H1 (cell line): ENCODE results near the gene SLC6A7. TPM values are rescaled to one million over a fixed set of nuclear protein-coding genes. Genes with fewer than 3 reads are reported as not detected.

Experiments used
- CTCF ChIA-PET: fragments of 300-600 bp; sonication (Branson Sonifier 250); formaldehyde crosslinking; loops from one replicate; lab custom pipeline; 2021; ENCODE audit not compliant: partially characterized antibody; lab: Charles Lee
- POLR2A ChIA-PET: fragments of 300-600 bp; sonication (Branson Sonifier 250); formaldehyde crosslinking; loops from one replicate; lab custom pipeline; 2021; ENCODE audit warnings: inconsistent platforms; ENCODE audit not compliant: partially characterized antibody; lab: Charles Lee
- DNase-seq, 2 experiments: peaks; one replicate each; pipeline versions ENCODE4 v3.0.0 to v3.0.0-alpha.2; 2010 to 2022; ENCODE audit warnings: low spot score in 2 of 2, low read depth in 1 of 2, mixed read lengths in 1 of 2
- FAIRE-seq: peaks from 2 replicates; lab custom pipeline; 2011; peaks lifted over from hg19 to GRCh38; lab: Jason Lieb, UNC
- H2AFZ ChIP-seq: 2 replicates; pipeline ENCODE4 v1.8.1; 2012; ENCODE audit warnings: low read length, inconsistent platforms
- H2AK5ac ChIP-seq: 2 replicates; pipeline ENCODE4 v1.6.1; 2013; ENCODE audit warnings: low read depth, low read length
- H2BK120ac ChIP-seq: replicated peaks from 2 replicates; pipeline ENCODE3; 2013; ENCODE audit warnings: low read depth, low read length, inconsistent platforms
- H2BK12ac ChIP-seq: 2 replicates; pipeline ENCODE4 v1.6.1; 2013; ENCODE audit warnings: low read depth, low read length
- H2BK15ac ChIP-seq: 2 replicates; pipeline ENCODE4 v1.6.1; 2013; ENCODE audit warnings: low read length
- H2BK20ac ChIP-seq: 2 replicates; pipeline ENCODE4 v1.6.1; 2013; ENCODE audit warnings: low read length
- H2BK5ac ChIP-seq: 2 replicates; pipeline ENCODE4 v1.6.1; 2013; ENCODE audit warnings: low read depth, low read length
- H3K14ac ChIP-seq: 2 replicates; pipeline ENCODE4 v1.6.1; 2013; ENCODE audit warnings: inconsistent platforms; ENCODE audit not compliant: insufficient read length
- H3K18ac ChIP-seq: 2 replicates; pipeline ENCODE4 v1.6.1; 2013; ENCODE audit warnings: low read length; ENCODE audit errors: extremely low read depth
- H3K23ac ChIP-seq: 2 replicates; pipeline ENCODE4 v1.6.1; 2013; ENCODE audit warnings: inconsistent platforms; ENCODE audit not compliant: insufficient read length
- H3K23me2 ChIP-seq: 2 replicates; pipeline ENCODE4 v1.6.1; 2013; ENCODE audit warnings: low read depth, low read length
- H3K27ac ChIP-seq: 2 replicates; pipeline ENCODE4 v1.6.1; 2011; ENCODE audit warnings: low read depth, low read length, inconsistent platforms
- H3K27me3 ChIP-seq, 4 experiments: replicated peaks in 1 of 4; 1 replicate in 1 of 4; 2 replicates in 3 of 4; pipeline versions ENCODE4 v1.6.1 to v1.8.1; 2011 to 2013; ENCODE audit warnings: low read length in 3 of 4, mild to moderate bottlenecking in 3 of 4, inconsistent platforms in 2 of 4, mixed read lengths in 2 of 4, moderate library complexity in 1 of 4; ENCODE audit not compliant: control insufficient read depth in 3 of 4, insufficient read depth in 3 of 4; ENCODE audit errors: extremely low read depth in 1 of 4
- H3K36me3 ChIP-seq, 4 experiments: 2 replicates each; pipeline versions ENCODE4 v1.6.1 to v1.8.1; 2011 to 2013; ENCODE audit warnings: mild to moderate bottlenecking in 4 of 4, low read length in 3 of 4, moderate library complexity in 2 of 4, control low read depth in 1 of 4, inconsistent platforms in 1 of 4; ENCODE audit not compliant: insufficient read depth in 4 of 4, control insufficient read depth in 2 of 4
- H3K4ac ChIP-seq: replicated peaks from 2 replicates; pipeline ENCODE3; 2013; ENCODE audit warnings: low read length, low read depth, mixed read lengths, inconsistent platforms; ENCODE audit not compliant: insufficient read length
- H3K4me1 ChIP-seq, 4 experiments: replicated peaks in 1 of 4; 1 replicate in 1 of 4; 2 replicates in 3 of 4; pipeline versions ENCODE4 v1.6.1 to v1.8.1; 2011 to 2013; ENCODE audit warnings: low read length in 3 of 4, inconsistent platforms in 2 of 4, mixed read lengths in 1 of 4; ENCODE audit not compliant: insufficient read depth in 4 of 4, control insufficient read depth in 3 of 4
- H3K4me2 ChIP-seq, 2 experiments: 2 replicates each; pipeline versions ENCODE4 v1.6.1 to v1.8.1; 2011 to 2013; ENCODE audit warnings: low read depth in 2 of 2, low read length in 2 of 2, control low read depth in 1 of 2, inconsistent platforms in 1 of 2, mild to moderate bottlenecking in 1 of 2; ENCODE audit not compliant: insufficient read depth in 1 of 2
- H3K4me3 ChIP-seq, 4 experiments: fragments of 200-600, 300-600 bp in 1 of 4; sonication (generic), shearing (Covaris generic), sonication (Bioruptor Twin) in 1 of 4; 2 replicates each; pipeline versions ENCODE4 v1.5.1 to v1.8.1; 2011 to 2016; ENCODE audit warnings: low read length in 4 of 4, low read depth in 3 of 4, control low read depth in 2 of 4, inconsistent platforms in 2 of 4, mild to moderate bottlenecking in 2 of 4, mixed read lengths in 1 of 4, moderate library complexity in 1 of 4; ENCODE audit not compliant: insufficient read depth in 2 of 4; ENCODE audit errors: extremely low read depth in 1 of 4
- H3K56ac ChIP-seq: replicated peaks from 2 replicates; pipeline ENCODE3; 2013; ENCODE audit warnings: low read depth, mild to moderate bottlenecking, mixed read lengths, low read length, inconsistent platforms; ENCODE audit not compliant: insufficient read length
- H3K79me1 ChIP-seq: 2 replicates; pipeline ENCODE4 v1.6.1; 2013; ENCODE audit warnings: low read depth, low read length, control low read depth
- H3K79me2 ChIP-seq, 2 experiments: 2 replicates each; pipeline versions ENCODE4 v1.6.1 to v1.8.1; 2012 to 2013; ENCODE audit warnings: low read length in 2 of 2, mild to moderate bottlenecking in 2 of 2, inconsistent platforms in 1 of 2; ENCODE audit not compliant: insufficient read depth in 2 of 2, control insufficient read depth in 1 of 2
- H3K9ac ChIP-seq, 4 experiments: replicated peaks in 1 of 4; 1 replicate in 1 of 4; 2 replicates in 3 of 4; pipeline versions ENCODE4 v1.6.1 to v1.8.1; 2011 to 2013; ENCODE audit warnings: low read depth in 3 of 4, low read length in 3 of 4, control low read depth in 2 of 4, mild to moderate bottlenecking in 2 of 4, moderate library complexity in 2 of 4, inconsistent platforms in 1 of 4; ENCODE audit errors: extremely low read depth in 1 of 4
- H3K9me3 ChIP-seq, 2 experiments: 2 replicates each; pipeline versions ENCODE4 v1.6.1 to v1.8.1; 2012 to 2013; ENCODE audit warnings: mild to moderate bottlenecking in 2 of 2, moderate library complexity in 2 of 2, control low read depth in 1 of 2, inconsistent platforms in 1 of 2, low read depth in 1 of 2, low read length in 1 of 2, mixed read lengths in 1 of 2; ENCODE audit not compliant: insufficient read depth in 2 of 2
- H4K20me1 ChIP-seq, 2 experiments: replicated peaks in 1 of 2; 2 replicates each; pipeline versions ENCODE3 to v1.8.1; 2011 to 2013; ENCODE audit warnings: inconsistent platforms in 2 of 2, low read length in 2 of 2, mild to moderate bottlenecking in 1 of 2; ENCODE audit not compliant: insufficient read depth in 2 of 2, control insufficient read depth in 1 of 2
- H4K5ac ChIP-seq: 2 replicates; pipeline ENCODE4 v1.6.1; 2013; ENCODE audit warnings: low read length, low read depth, mixed read lengths, inconsistent platforms; ENCODE audit not compliant: insufficient read length
- H4K8ac ChIP-seq: 2 replicates; pipeline ENCODE4 v1.8.0; 2013; ENCODE audit warnings: mild to moderate bottlenecking, moderate library complexity, low read length, inconsistent platforms; ENCODE audit not compliant: insufficient read depth; ENCODE audit errors: extremely low read depth
- H4K91ac ChIP-seq: replicated peaks from 2 replicates; pipeline ENCODE3; 2013; ENCODE audit warnings: low read length, mixed read lengths, inconsistent platforms; ENCODE audit not compliant: insufficient read length
- CEBPB ChIP-seq: IDR thresholded peaks from 2 replicates; pipeline ENCODE4 v1.6.1; 2012; ENCODE audit warnings: low read depth, low read length
- EP300 ChIP-seq, 2 experiments: IDR thresholded peaks; 1 replicate in 1 of 2; 2 replicates in 1 of 2; pipeline ENCODE4 v1.6.1; 2011 to 2012; ENCODE audit warnings: low read depth in 2 of 2, low read length in 2 of 2, mild to moderate bottlenecking in 2 of 2, borderline replicate concordance in 1 of 2, inconsistent platforms in 1 of 2, moderate library complexity in 1 of 2
- GTF2F1 ChIP-seq: IDR thresholded peaks from 2 replicates; pipeline ENCODE4 v1.6.1; 2012; ENCODE audit warnings: low read depth, low read length, improper control_type of control experiment, borderline replicate concordance
- MAFK ChIP-seq: IDR thresholded peaks from 2 replicates; pipeline ENCODE4 v1.6.1; 2012; ENCODE audit warnings: low read depth, mild to moderate bottlenecking, improper control_type of control experiment, low read length
- PHF8 ChIP-seq: fragments of 200-600 bp; sonication (generic); conservative IDR thresholded peaks from 2 replicates; pipeline ENCODE4 v1.7.1; 2012; ENCODE audit warnings: low read depth, mild to moderate bottlenecking, inconsistent platforms, low read length, moderate library complexity
- POLR2A ChIP-seq, 2 experiments: IDR thresholded peaks; 1 replicate in 1 of 2; 2 replicates in 1 of 2; pipeline ENCODE4 v1.6.1; 2011; ENCODE audit warnings: low read depth in 2 of 2, low read length in 2 of 2, mild to moderate bottlenecking in 2 of 2; ENCODE audit errors: control extremely low read depth in 1 of 2
- TEAD4 ChIP-seq: IDR thresholded peaks from 2 replicates; pipeline ENCODE4 v1.6.1; 2012; ENCODE audit warnings: low read depth, low read length, inconsistent platforms, mixed read lengths
- WGBS, 2 experiments: shearing (Covaris generic) in 1 of 2; methylation state at CpG; one replicate each; pipeline versions ENCODE4 v1.1.6 to v1.1.7; 2013 to 2015; ENCODE audit warnings: low lambda C conversion rate in 2 of 2, mixed read lengths in 2 of 2, inconsistent platforms in 1 of 2, low coverage in 1 of 2, missing lambda C conversion rate in 1 of 2; ENCODE audit not compliant: insufficient replicate concordance in 2 of 2, insufficient coverage in 1 of 2, insufficient read length in 1 of 2; ENCODE audit errors: extremely low coverage in 1 of 2, missing lambda C conversion rate in 1 of 2; 5-methylcytosine and 5-hydroxymethylcytosine counted together
- polyA plus RNA-seq, 7 experiments: library from polyadenylated mRNA; depleted of rRNA in 3 of 7; stranded (reverse) in 5 of 7; unstranded in 2 of 7; fragments of >200 nt in 5 of 7; fragments of 200-250 nt in 2 of 7; gene quantifications; 1 replicate in 5 of 7; 2 replicates in 1 of 7; 4 replicates in 1 of 7; pipeline versions ENCODE4 v1.2.1 to v1.2.3, GENCODE V29; 2011 to 2013; ENCODE audit warnings: missing spikeins in 2 of 7, mixed read lengths in 2 of 7
- total RNA-seq: library from RNA; stranded (reverse); fragmentation: NEBNext Ultra II Directional; extraction: Animal tissue kit (Norgen Biotek cat#: 25700); gene quantifications from 2 replicates; pipeline ENCODE4 v1.2.1, GENCODE V29; 2021

The SLC6A7 gene
- total and polyA plus RNA-seq, 2 of the 8 experiments (the other 6 are each of a cell fraction or from before 2014, with no cell fraction given): 0.07 to 0.12 TPM

- CTCF ChIA-PET: interaction anchor here (1.0 to 17.8 kb wide), 3 partner anchors 8 to 26 kb away, joined by 7 to 406 read pairs (median 206); no protein-coding TSS in a partner anchor
- DNase-seq (no peak), FAIRE-seq (no peak)
- H2BK5ac ChIP-seq: no peak overlapping the region
- no peak overlapping the region for H4K91ac ChIP-seq
- H3K14ac ChIP-seq: no peak overlapping the region
- H3K79me1 ChIP-seq: no peaks in the 10 kb centered on the region
- no peak overlapping the region for H2BK12ac ChIP-seq
- POLR2A ChIA-PET: no interaction called here
- no peak overlapping the region for H4K8ac ChIP-seq
- H3K9me3 ChIP-seq: no peaks in the 10 kb centered on the region
- no peak overlapping the region for H3K4ac ChIP-seq
- no peak overlapping the region for H2AFZ ChIP-seq
- WGBS, 2 experiments: 91% methylated on average over 12 of the region's 12 CpGs; no CpG with 5 or more reads in 1 of the 2 experiments
- peaks cover 0 to 12% (median 5%) of the 10 kb centered on the region in 4 experiments; a peak in 6 of 7 replicates for H3K4me1 ChIP-seq
- peaks cover 5 to 27% (median 20%) of the 10 kb centered on the region in 4 experiments for H3K27me3 ChIP-seq
- no peaks in the 10 kb centered on the region for H3K79me2 ChIP-seq
- peaks cover 0 to under 1% of the 10 kb centered on the region in 2 experiments for H4K20me1 ChIP-seq
- H3K36me3 ChIP-seq: no peaks in the 10 kb centered on the region
- H3K23me2 ChIP-seq: no peaks in the 10 kb centered on the region; the same call in 1 of the 2 replicates
- no peak overlapping the region for H3K56ac ChIP-seq
- no peak overlapping the region for H3K4me2 ChIP-seq
- H3K4me3 ChIP-seq: no peak overlapping the region
- no peak overlapping the region for H2BK120ac ChIP-seq
- no peak overlapping the region for H2BK15ac ChIP-seq
- H3K9ac ChIP-seq: no peak overlapping the region
- H3K27ac ChIP-seq: no peak overlapping the region
- no peak overlapping the region for H2AK5ac ChIP-seq
- no peak overlapping the region for H2BK20ac ChIP-seq
- H3K18ac ChIP-seq: no peak overlapping the region
- TF ChIP-seq EP300 (IDR thresholded peaks at IDR 0.05; ENCODE audit: borderline replicate concordance in 1 of 2, low read depth in 2 of 2, low read length in 2 of 2) (no peak), CEBPB (no peak), POLR2A (IDR thresholded peaks at IDR 0.05; ENCODE audit: control extremely low read depth in 1 of 2, low read depth in 2 of 2, low read length in 2 of 2) (no peak), TEAD4 (no peak), MAFK (no peak), PHF8 (no peak), GTF2F1 (no peak)
- no peak overlapping the region for H4K5ac ChIP-seq
- no peak overlapping the region for H3K23ac ChIP-seq
These were observed 6.4 kb upstream of the SLC6A7 start for GRCh38 chr5:150183436-150183835.
